ENCODE results near the gene ANKRD31.

Gene ANKRD31

DNA sequence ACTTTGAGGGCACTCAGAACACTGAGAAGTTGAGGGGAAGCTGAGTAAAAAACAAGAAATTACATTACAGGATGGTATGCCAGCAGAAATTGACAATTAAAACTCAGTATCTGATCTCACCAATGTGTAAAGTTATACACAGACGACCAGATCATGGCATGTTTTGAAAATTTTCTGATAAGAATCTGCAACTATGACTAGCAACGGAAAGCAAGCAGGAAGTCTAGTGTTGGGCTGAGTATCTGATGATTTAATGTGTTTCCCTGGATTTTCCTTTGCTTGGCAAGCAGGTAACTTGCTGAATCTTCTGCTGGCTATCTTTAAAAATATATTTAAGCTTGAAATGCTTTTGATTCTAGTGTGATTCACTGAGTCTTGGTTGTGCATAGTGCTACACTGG, 179.1 kb downstream of the ANKRD31 start:
- no peak for DNase-seq

DNA sequence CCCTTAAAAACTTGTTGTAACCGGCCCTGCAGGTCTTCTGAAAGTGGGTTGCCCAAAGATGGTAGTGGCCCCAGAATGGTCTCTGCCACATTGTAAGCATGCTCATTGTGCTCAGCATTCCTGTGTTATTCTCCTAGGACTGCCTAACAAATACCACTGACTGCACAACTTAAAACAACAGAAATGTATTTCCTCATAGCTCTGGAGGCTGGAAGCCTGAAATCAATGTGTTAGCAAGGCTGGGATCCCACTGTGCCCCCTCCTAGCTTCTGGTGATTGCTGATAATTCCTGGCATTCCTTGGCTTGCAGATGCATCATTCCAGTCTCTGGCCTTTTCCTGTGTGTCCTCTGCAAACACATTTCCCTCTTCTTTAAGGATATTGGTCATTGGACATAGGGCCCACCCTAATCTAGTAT, 180.9 kb downstream of the ANKRD31 start:
- no peak for DNase-seq

DNA sequence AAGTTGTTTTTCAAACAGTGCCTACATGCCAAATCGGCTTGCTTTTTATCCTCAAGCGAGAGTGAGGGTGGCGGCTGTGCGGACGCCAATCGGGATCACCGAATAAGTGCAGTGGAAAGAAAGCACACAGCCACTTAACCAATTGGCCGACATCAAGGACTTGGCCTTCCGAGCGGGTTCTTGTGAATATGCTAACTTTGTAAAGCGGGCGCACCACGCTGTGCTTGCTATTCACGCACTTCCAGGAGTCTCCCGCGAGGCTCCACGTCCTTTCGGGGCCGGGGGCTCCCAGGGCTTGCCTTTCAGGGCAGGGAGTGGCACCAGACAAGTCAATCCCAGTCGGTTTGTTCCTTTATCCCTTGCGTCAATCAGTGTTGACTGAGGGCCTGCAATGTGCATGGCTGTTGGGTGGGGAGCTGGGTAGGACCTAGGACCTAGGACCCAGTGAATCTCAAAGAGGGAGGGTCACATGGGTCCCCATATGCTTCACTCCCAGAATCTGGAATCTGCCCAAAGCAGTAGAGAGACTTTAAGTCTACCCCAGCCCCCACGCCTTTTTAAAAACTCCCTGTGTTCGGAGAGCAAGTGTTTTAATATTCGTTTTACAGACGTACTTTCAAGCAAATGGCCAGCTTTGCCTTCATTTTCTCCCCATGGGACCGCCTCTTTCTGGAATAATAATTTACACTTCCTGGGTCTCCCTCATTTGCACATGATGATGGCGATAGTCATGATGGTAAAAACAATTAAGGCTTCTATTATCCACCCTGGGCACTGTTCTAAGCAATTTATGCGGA, 182.3 kb downstream of the ANKRD31 start:
- DNase-seq: no peak

DNA sequence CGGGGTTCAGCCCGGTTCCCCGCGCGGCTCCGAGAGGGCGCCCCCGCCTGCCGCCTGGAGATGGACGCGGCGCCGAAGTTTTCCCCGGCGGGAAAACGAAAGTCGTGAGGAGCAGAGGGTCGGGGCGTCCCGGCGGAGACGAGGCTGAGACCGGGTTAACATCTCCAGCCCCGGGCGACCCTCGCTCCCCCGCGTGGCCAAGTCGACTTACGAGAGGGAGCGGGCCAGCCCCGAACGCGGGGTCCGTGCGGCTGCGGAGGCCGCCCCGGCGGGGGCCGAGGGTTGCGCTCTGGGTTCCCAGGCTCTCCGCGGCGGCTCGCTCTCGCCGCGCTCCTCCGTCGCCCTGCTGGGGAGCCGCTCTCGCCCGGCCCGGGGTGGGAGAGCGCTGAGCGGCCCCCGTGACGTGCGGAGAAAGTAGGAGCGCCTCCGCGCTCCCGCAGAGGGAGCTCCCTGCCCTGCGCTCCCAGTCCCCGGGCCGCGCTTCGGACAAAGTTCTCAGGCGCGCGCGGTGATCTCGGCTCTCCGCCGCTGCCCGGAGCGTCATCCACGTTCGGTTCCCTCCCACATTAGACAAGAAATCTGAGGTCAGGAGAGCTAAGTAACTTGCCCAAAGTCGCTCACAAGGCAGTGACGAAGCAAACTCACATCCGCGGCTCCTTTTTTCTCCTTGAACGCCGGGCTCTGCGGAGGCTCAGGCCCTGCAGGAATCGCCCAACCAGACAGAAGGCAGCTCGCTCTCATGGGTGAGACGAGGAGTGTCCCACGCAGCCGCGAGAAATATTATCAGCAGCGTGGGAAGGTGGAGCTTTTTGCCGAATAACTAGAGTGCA, 183.2 kb downstream of the ANKRD31 start:
- peak; percentile 51 for DNase-seq

DNA sequence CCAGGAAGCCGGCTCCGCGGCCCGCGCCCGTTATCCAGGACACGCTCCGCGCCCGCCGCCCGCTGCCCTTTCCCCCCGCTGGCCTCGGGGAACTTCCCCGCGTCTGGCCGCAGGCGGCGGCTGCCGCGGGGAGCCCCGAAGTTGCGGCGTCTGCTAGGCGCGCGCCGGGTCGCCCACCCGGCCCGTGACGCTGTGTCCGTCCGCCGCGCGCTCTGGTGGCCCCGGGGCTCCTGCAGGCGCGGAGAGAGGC, 183.7 kb downstream of the ANKRD31 start:
- DNase-seq: no peak

DNA sequence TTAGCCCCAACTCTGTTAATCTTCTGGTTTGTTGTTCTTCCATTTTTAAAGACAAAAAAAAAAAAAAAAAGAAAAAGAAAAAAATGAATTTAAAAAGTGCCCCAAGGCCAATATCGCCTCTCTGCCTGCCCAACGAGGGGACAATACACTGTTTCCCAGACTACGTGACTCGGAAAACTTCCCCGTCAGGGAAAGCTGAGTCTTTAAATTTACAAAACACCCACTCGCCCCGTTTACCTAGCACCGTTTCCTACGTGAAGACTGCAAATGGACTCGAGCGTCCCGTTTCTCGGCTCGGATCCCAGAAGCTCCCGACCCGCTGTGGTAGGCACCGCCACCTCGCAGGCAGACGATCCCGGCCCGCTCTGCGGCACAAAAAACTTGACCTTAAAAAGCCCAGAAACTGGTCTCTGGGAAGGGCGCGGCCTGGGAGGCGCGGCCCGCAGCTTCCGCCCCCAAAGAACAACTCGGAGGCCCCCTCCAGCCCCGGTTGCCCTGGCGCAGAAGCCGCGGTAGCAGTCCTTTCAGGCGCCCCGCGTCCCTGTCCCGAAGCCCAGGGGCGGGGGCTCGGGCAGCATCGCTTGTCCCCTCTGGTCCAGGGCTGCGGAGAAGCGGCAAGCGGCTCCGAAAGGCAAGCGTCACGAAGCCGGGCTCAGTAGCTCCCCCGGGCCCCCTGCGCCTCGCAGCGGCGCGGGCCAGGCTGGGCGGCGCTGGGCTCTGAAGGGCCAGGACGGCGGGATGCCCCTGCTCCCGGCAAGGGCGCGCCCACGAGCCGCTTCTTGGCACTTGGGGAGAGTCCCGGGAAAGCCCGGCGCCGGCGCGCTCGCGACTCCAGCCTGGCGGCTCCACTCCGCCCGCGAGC, 184.3 kb downstream of the ANKRD31 start, which contains the start of gene GCNT4:
GCNT4 (minus strand) TSS at position 367 of the 862 bp plus-strand sequence. CDS start 22,521 bp downstream, outside the sequence.
- DNase-seq: peak; percentile 48

DNA sequence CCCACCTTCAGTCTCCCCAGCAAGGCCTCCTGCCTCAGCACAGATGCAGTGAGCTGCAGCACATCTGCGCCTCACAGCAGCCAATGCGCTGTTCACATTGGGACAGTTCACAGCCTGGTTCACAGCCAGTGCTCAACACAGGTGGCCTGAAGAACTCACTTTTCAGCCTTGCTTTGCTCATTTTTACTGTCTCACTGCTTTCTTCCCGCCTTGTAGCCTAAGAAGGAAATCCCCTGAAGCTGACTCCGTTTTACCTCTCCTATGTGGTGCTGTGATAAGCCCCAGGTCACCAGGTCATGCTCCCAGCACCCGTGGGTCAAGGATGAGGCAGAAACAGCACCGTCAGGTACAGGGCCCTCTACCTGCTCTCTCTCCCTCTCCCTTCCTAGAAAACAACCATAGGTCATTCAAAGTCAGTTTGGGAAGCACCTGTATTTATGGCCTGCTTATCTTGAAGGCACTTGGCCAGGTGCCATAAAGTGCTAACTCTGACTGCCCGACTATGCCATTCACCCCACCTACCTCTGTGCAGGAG, 185.4 kb downstream of the ANKRD31 start:
- DNase-seq: no peak

DNA sequence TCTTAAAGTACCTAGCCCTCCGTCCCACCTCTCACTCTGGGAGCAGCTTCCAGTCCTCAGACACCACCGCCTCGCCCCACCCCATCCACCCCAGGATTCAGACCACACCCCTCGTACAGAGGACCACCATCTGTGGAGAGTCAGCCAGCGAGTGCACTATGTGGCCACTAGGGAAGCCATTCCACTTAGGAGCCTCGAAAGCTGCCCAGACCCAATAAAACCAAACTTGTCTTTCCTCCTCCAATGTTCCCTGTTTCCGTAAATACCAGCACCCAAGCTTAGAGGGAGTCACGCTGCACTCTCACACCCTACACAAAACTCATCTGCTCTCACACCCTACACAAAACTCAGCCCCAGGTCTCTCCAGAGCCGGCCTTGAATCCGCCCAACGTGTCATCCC, 186.3 kb downstream of the ANKRD31 start:
- DNase-seq: no peak

DNA sequence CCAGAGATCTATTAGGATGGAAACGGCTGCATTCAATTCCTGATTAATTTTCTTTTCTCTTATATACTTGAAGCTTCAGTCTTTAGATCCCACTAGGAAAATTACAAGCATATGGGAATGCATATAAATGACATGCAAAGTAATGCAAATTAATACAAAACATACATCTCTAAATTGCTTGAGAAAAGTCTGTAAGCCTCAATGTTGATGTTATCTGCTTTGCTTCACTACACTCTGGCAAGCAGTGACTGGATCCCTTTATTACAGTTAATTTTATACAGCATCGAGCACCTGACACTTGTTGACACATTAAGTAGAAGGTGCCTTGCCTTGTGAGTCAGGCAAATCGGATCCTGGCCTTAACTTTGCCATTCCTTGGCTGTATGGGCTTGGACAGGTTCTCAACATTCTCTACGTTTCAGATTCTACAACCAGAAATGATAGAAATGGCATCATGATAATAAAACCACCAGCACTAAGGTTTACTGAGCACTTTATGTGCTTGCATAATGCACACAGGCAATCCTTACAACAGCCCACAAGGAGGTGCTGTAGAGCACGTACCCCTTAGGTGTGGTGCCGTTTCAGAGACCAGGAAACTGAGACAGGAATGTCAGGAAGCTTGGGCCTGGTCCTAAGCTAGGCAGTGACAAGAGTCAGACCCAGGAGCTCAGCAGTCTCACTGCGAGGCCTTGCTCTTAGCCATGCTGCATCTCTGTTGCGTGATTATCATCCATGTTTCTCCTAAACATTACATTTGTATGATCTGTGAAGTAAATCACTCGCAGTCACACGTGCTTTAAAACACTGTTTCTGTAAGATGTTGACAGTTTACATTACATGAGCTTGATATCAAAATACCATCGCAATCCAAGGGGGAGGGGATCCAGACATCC, 187.0 kb downstream of the ANKRD31 start:
- DNase-seq: peak; percentile 52

DNA sequence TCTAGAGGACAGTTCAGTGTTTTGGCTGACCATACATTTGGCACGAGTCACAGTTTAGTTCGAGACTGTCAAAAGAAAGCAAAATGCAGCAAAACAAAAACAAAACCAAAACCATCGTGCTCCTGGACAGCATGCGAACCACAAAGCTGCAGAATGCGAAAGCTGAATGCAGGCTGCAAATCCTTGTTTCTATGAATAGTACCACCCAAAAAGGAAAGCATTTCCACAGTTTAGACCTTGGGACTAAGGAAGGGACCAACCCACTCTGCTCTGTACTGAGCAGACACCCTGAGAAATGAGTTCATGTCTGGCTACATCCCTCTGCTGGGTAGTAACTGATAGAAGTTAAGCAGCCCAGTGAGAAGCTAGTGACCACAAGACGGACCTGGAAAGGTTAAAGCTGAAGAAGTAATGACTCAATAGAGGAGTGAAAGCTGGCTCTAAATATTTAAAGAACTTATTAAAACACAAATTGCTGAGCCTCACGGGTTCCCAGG, 188.2 kb downstream of the ANKRD31 start:
- DNase-seq: no peak

DNA sequence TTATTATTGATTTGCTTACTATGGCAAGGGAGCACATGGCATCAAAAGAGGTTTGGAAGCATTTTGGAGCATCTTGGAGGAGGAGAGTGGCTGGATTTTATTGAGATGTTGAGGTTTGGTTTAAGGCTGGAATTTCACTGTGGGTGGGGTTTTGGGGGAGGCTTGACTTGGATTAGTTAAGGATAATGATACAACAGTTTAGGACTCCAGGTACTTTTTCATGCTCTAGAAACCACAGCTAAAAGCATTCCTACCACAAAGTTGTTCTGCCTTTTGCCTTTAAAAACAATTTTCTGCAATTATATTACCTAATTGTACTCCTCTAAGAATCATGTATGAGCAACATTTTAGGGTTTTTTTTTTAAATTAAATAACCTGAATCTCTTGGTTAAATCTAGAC, 189.3 kb downstream of the ANKRD31 start:
- DNase-seq: no peak

DNA sequence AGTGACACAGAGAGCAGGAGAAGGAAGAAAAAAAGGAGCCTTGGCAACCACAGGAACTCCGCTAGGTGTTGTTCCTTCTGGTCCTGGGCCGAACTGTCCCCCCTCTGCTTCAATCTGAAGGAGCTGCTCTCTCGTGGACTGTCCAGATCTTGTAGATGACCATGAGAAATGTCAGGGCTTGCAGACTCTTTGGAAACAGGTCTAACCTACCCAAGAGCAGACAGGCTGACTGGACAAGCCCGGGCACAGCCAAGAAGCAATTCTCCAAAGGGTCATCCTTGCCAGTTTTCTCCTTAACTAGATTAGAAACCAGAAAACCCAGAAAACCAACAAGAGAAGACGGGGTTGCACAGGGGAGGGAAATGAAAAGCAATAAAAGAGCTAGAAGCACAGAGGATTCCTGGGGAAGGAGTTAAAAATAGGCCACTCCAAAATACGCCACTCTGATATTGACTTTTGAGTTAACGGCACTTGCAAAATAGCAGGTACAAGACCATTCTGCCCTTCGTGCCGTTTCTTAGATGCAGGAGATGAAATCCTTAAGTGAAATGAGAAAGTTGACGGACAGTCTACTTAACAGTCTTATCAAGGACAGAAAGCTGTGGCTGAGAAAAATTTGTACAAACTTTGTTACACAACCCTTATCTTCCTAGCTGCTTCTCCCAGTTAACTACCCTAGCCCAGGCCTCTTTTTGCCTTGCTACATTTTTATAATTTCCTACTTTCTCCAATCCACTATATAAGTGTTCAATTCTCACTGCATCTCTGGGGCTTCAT, 190.1 kb downstream of the ANKRD31 start:
- DNase-seq: no peak

DNA sequence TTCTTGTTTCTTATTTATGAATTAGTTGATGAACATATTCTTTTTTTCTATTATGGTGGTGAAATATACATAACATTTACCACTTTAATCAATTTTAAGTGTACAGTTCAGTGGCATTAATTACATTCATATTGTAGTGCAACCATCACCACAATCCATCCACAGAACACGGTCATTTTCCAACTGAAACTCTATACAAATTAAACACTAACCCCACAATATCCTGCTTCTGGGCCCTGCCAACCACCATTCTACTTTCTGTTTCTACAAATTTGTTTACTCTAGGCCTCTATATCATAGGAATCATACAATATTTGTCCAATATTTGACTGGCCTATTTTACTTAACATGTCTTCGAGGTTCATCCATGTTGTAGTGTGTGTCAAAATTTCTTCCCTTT, 191.6 kb downstream of the ANKRD31 start:
- DNase-seq: no peak

DNA sequence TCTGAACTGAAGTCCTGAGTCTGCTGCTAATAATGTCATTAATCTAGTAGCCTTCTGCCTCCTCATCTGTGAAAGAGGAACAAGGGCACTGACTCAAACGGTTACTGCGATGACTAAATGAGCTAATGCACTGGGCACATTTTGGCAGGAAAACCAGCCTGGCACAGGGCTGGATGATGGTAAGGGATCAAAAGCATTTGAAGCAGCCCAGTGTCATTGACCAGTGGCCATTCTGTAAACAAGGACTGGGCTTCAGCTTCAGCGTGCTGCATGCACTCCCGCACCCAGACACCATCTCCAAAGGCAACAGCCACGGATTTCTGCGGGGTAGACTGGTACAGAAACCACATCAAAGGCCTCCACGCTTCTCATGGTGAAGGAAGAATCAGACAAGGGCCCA, 192.3 kb downstream of the ANKRD31 start:
- no peak for DNase-seq

DNA sequence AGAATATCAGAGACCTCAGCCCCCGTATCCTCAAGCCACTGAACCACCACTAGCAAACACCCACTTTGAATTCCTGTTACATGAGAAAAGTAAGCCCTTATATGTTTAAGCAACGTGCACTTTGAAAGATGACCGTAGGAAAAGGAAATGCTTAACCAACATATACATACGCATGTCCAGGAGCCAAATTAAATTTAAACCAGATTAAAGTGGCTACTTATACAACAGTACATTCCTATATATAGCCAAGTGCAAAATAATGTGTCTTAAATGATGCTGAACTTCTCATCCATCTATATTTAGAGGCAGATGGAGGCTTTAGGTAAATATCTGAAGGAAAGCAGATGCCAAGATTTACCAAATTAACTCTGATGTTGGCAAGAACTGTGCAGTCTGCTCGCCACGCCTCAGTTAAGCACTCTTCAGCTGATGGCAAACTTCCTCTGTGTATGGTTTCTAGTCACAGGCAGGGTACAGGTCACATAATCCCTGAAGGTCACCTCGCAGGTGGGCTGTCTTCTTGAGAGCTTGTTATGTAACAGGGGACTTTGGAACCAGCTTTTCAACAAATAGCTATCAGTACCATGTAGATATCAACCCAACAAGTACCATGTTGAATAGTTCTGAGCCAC, 192.9 kb downstream of the ANKRD31 start:
- DNase-seq: no peak

DNA sequence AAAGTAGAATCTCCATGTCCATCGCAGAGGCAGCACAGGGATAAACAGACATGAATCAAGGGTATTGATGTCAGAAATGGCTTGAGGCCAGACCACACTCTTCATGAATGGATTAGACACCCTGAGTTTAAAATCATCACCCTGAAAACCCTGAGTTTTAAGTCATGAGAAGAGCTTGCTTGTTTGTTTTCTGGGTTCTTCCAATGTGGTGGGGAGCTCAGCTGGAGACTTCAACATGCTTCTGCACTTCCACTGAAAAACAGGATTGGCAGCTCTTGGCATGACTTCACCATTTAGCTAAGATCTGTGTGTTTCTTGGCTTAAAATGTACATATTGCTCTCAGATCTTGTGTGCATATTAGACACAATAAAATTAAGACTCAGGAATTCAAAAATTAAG, 194.2 kb downstream of the ANKRD31 start:
- DNase-seq: no peak

DNA sequence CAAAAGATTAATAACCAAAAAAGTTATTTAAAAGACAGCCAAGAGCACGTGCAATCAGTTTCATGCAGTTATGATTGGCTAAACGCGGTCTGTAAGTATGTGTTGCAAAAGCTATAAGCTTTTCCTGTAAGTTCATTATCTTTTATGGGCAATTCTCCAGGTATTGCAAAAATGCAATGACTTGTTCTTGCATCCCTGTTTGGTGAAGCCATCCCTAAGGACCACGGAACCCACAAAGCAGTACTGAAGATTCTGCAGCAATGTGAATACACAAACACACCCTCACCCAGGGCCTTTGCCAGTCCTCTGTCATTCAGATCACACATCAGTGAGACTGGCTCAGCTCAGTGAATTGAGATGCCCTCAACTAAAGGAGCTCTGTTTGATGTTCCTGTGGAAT, 195.7 kb downstream of the ANKRD31 start:
- no peak for DNase-seq

DNA sequence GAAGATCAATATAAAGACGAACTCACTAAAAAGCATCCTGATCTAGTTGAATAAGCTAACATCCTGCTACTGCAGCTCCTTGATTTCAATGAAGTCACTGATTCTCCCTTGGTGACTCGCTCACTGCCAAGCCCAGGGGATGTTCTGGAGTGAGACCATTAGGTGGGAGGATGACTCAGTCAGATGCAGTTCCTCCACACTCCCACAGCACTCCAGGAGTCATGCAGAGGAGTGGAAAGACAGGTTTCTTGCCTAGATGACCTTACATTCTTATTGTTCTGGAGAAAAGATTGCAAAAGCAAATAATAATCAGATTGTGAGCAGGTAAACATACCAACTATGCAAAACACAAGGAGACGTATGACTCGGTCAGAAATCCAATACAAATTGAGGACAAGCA, 199.6 kb downstream of the ANKRD31 start:
- peak; percentile 17 for DNase-seq

DNA sequence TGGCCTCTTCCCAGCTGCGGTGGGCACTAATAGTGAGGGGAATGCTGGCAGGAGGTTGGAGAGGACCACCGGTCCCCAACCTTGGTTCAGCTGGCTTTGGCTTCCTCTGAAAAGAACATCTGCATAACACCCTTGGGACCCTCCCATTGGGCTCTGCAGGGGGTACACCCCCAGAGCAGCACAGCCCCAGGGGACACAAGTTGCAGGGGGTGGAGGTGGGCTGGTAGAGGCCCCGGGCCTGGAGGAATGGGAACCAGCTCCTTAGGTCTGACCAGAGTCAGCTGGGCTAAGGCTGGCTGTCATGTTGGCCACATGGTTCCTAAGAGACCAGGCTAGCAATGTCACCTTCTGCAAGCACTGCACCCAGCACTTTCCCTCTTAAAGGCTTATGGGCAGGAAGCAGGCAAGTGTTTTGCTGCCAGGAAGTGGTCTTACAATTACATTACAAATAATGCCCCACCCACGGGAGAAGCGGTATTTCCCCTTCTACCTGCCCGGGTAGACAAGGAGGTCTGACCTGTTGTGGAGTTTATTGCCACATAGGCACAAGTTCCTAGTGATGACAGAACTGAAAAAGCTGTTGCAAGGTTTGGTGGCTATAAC, 202.4 kb downstream of the ANKRD31 start:
- no peak for DNase-seq

DNA sequence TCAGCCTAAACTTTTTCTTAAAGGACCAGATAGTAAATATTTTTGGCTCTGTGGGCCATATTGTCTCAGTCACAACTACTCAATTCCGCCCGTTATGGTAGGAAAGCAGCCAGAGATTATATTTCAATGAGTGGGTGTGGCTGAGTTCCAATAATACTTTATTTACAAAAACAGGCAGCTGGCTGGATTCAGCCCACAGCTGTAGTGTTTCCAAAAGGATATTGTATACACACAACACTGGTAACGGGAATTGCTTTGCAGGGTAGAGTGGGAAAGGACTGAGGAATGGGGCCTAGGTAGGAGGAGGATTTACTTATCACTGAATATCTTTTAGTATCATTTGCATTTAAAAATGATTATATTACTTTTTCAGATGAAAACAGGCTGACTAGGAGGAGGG, 205.3 kb downstream of the ANKRD31 start:
- DNase-seq: no peak

All from stimulated activated CD4-positive, alpha-beta T cell treated with anti-CD3 and anti-CD28 coated beads, Interleukin-12 subunit alpha, Interleukin-12 subunit beta, amount 100 ng/mL, for 4 hours (primary cell).